GM12878 (cell line): ENCODE data around the gene RUSC1. TPM values are rescaled to one million over a fixed set of nuclear protein-coding genes. Genes with fewer than 3 reads are reported as not detected.

ENCODE experiments used
- ATAC-seq: fragments of 200-7000 bp; cut with Tn5 transposase; 3 replicates; pipeline ENCODE4 v1.9.1; 2020; ENCODE audit warnings: mild to moderate bottlenecking, moderate library complexity
- BruUV-seq: library from RNA; stranded (reverse); fragments of 400-500 nt; replicated peaks from 2 replicates; lab custom pipeline; 2021; lab: Mats Ljungman, UMichigan
- CTCF ChIA-PET: fragments of 300-600 bp; sonication (Branson Sonifier 250); formaldehyde crosslinking; extraction: SDS; loops from one replicate; lab custom pipeline; 2021; ENCODE audit warnings: inconsistent platforms; lab: Yijun Ruan, JAX
- POLR2A ChIA-PET: fragments of 350-600 bp; formaldehyde crosslinking; extraction: SDS; loops from one replicate; lab custom pipeline; 2021; ENCODE audit warnings: inconsistent platforms; lab: Charles Lee
- RAD21 ChIA-PET: fragments of 300-600 bp; sonication (Branson Sonifier 250); formaldehyde crosslinking; loops from one replicate; lab custom pipeline; 2023; ENCODE audit warnings: antibody characterized with exemption; ENCODE audit not compliant: unreplicated experiment; lab: Charles Lee
- SMC1A ChIA-PET: fragments of 300-600 bp; sonication (Branson Sonifier 250); formaldehyde crosslinking; loops from one replicate; lab custom pipeline; 2023; ENCODE audit not compliant: unreplicated experiment, uncharacterized antibody; lab: Charles Lee
- DNase-seq: peaks from one replicate; pipeline ENCODE4 v3.0.0-alpha.2; 2011; ENCODE audit warnings: low read depth, low spot score
- FAIRE-seq: peaks from 3 replicates; lab custom pipeline; 2011; peaks lifted over from hg19 to GRCh38; lab: Jason Lieb, UNC
- H2AFZ ChIP-seq: 2 replicates; pipeline ENCODE4 v1.6.0; 2011; ENCODE audit warnings: low read depth, low read length, control low read depth; ENCODE audit not compliant: control insufficient read depth
- H3K27ac ChIP-seq: 2 replicates; pipeline ENCODE4 v1.5.1; 2011; ENCODE audit warnings: control low read depth; ENCODE audit not compliant: control insufficient read depth, insufficient read depth
- H3K27me3 ChIP-seq, 2 experiments: replicated peaks in 1 of 2; 2 replicates each; pipeline versions ENCODE4 v1.6.0 to v1.6.1; 2011; ENCODE audit warnings: low read length in 1 of 2; ENCODE audit not compliant: control insufficient read depth in 2 of 2, insufficient read depth in 2 of 2
- H3K36me3 ChIP-seq, 2 experiments: 2 replicates each; pipeline ENCODE4 v1.5.1; 2011; ENCODE audit warnings: low read length in 1 of 2; ENCODE audit not compliant: control insufficient read depth in 2 of 2, insufficient read depth in 2 of 2
- H3K4me1 ChIP-seq: 2 replicates; pipeline ENCODE4 v1.6.1; 2011; ENCODE audit warnings: mild to moderate bottlenecking, low read length, moderate library complexity, mixed read lengths; ENCODE audit not compliant: control insufficient read depth, insufficient read depth
- H3K4me2 ChIP-seq: 2 replicates; pipeline ENCODE4 v1.6.0; 2011; ENCODE audit warnings: control low read depth; ENCODE audit not compliant: control insufficient read depth, insufficient read depth
- H3K4me3 ChIP-seq: fragments of 200-600 bp; sonication (generic); 2 replicates; pipeline ENCODE4 v1.5.1; 2016
- H3K79me2 ChIP-seq: 2 replicates; pipeline ENCODE4 v1.6.0; 2011; ENCODE audit warnings: low read length; ENCODE audit not compliant: control insufficient read depth, insufficient read depth
- H3K9ac ChIP-seq: 2 replicates; pipeline ENCODE4 v1.8.0; 2011; ENCODE audit warnings: low read length, control low read depth, mixed read lengths; ENCODE audit not compliant: control insufficient read depth, insufficient read depth
- H3K9me3 ChIP-seq: replicated peaks from 3 replicates; pipeline ENCODE4 v1.5.1; 2011; ENCODE audit warnings: mild to moderate bottlenecking, low read length; ENCODE audit not compliant: control insufficient read depth, insufficient read depth
- H4K20me1 ChIP-seq: 2 replicates; pipeline ENCODE4 v1.6.0; 2011; ENCODE audit not compliant: control insufficient read depth, insufficient read depth
- BMI1 ChIP-seq: fragments of 450-650 bp; IDR thresholded peaks from 2 replicates; pipeline ENCODE4 v1.6.1; 2016; ENCODE audit warnings: mild to moderate bottlenecking, moderate library complexity, borderline replicate concordance
- HDAC2 ChIP-seq: fragments of 200-600 bp; sonication (generic); IDR thresholded peaks from 2 replicates; pipeline ENCODE4 v1.6.1; 2017
- NFYB ChIP-seq: IDR thresholded peaks from 2 replicates; pipeline ENCODE4 v1.6.1; 2011; ENCODE audit warnings: low read depth, mild to moderate bottlenecking, low read length, improper control_type of control experiment, moderate library complexity; ENCODE audit not compliant: insufficient read depth
- POLR2AphosphoS2 ChIP-seq: IDR thresholded peaks from 2 replicates; pipeline ENCODE4 v1.6.1; 2011; ENCODE audit warnings: low read depth, mild to moderate bottlenecking, low read length, improper control_type of control experiment, moderate library complexity
- SMAD5 ChIP-seq: IDR thresholded peaks from 2 replicates; pipeline ENCODE4 v1.6.1; 2016; ENCODE audit warnings: antibody characterized with exemption, low read depth
- TCF3 ChIP-seq: IDR thresholded peaks from 2 replicates; pipeline ENCODE4 v1.6.1; 2012; ENCODE audit warnings: low read depth, mild to moderate bottlenecking, low read length, borderline replicate concordance; ENCODE audit not compliant: insufficient read depth
- ZBED1 ChIP-seq: IDR thresholded peaks from 2 replicates; pipeline ENCODE4 v1.6.1; 2016; ENCODE audit warnings: borderline replicate concordance
- WGBS: methylation state at CpG from one replicate; pipeline ENCODE4 v1.1.6; 2016; ENCODE audit warnings: low lambda C conversion rate; ENCODE audit not compliant: insufficient replicate concordance, insufficient coverage; ENCODE audit errors: missing lambda C conversion rate; 5-methylcytosine and 5-hydroxymethylcytosine counted together
- in situ Hi-C: fragments of 300-500 bp; cut with MboI; formaldehyde crosslinking; loops from 9 replicates; pipeline ENCODE4 v1.14.3; 2018; ENCODE audit warnings: mixed read lengths
- intact Hi-C: fragments of 100-400 bp; cut with micrococcal nuclease; formaldehyde crosslinking; loops from one replicate; pipeline ENCODE4 v1.14.2; 2022; ENCODE audit not compliant: unreplicated experiment
- polyA plus RNA-seq, 11 experiments: library from polyadenylated mRNA; depleted of rRNA in 4 of 11; unstranded in 6 of 11; stranded (reverse) in 5 of 11; fragments of >200 nt; fragmentation: Nextera tagmentation in 4 of 11; fragmentation: Illumina TruSeq in 1 of 11; extraction: Ambion mirVana in 4 of 11; extraction: Trizol in 1 of 11; gene quantifications; 1 replicate in 1 of 11; 2 replicates in 10 of 11; pipeline versions ENCODE4 v1.2.1 to v1.2.3, GENCODE V29; 2011 to 2016; ENCODE audit warnings: inconsistent platforms in 2 of 11, missing spikeins in 2 of 11, low read depth in 1 of 11
- total RNA-seq, 4 experiments: library from RNA; depleted of rRNA in 3 of 4; stranded (reverse); fragments of >200 nt in 3 of 4; fragmentation: Illumina TruSeq in 1 of 4; extraction: Trizol in 1 of 4; gene quantifications; 2 replicates each; pipeline versions ENCODE4 v1.2.1 to v1.2.3, GENCODE V29; 2013 to 2021
- TF ChIP-seq, protein P1 (sequence below): fragments of 150-350 bp; IDR thresholded peaks from 2 replicates; pipeline ENCODE4 v1.6.1; 2016; ENCODE audit warnings: low read depth, low read length
- TF ChIP-seq, protein P2 (sequence below): IDR thresholded peaks from 2 replicates; pipeline ENCODE4 v1.6.1; 2012; ENCODE audit warnings: low read length, inconsistent platforms
- TF ChIP-seq, protein P3 (sequence below): fragments of 450-650 bp; IDR thresholded peaks from 2 replicates; pipeline ENCODE4 v1.6.1; 2016; ENCODE audit warnings: mild to moderate bottlenecking

The RUSC1 gene
- total and polyA plus RNA-seq, 10 of the 15 experiments (the other 5 are each of a cell fraction or from before 2014, with no cell fraction given), result 1.1 to 23.7 (median 12.3) TPM

DNA sequence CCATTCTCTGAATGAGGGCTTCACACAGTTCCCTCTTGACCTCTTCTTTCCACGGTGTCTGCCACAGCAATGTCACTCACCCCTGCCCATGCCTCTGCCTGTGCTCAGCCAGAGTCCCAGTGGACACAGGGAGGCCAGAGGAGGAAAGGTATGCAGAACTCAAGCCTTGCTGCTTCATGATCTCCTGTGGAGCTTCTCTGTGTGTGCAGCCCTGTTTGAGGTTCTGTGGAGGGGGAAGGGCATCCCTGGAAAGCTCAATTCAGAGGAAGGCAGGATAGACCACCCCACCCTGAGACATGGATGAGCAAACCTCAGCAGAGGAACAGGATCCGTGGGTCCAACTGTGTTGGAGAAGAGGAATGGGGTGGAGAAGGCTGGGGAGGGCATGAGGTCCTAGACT is 41.4 kb upstream of the RUSC1 start:
- Histone ChIP-seq H3K4me3 (no peak overlapping the region), H3K79me2 (no peaks in the 10 kb centered on the region), H3K27ac (no peak overlapping the region), H3K27me3 (no peaks in the 10 kb centered on the region), H3K9ac (no peak overlapping the region), H3K4me1 (peaks cover 10% of the 10 kb centered on the region), H4K20me1 (no peaks in the 10 kb centered on the region), H3K9me3 (no peaks in the 10 kb centered on the region), H2AFZ (no peak overlapping the region), H3K4me2 (no peak overlapping the region; the same call in 1 of the 2 replicates), H3K36me3 (no peaks in the 10 kb centered on the region)
- ChIA-PET SMC1A (interaction anchor here (0.7 to 1.5 kb wide), 3 partner anchors 27 to 44 kb away, joined by 3 to 10 read pairs (median 4); no protein-coding TSS in a partner anchor), RAD21 (interaction anchor here (2.2 kb wide), 1 partner anchor 44 kb away, joined by 13 read pairs; no protein-coding TSS in a partner anchor), POLR2A (interaction anchor here (0.6 to 1.6 kb wide), 3 partner anchors 25 to 58 kb away, joined by 3 to 4 read pairs (median 3); no protein-coding TSS in a partner anchor), CTCF (interaction anchor here (0.7 to 1.8 kb wide), 8 partner anchors 13 to 62 kb away, joined by 3 to 6 read pairs (median 4); partner anchors contain the start of gene FDPS)
- intact Hi-C loops (no loop called here), in situ Hi-C loops (no loop called here)
- TF ChIP-seq, protein P1, sequence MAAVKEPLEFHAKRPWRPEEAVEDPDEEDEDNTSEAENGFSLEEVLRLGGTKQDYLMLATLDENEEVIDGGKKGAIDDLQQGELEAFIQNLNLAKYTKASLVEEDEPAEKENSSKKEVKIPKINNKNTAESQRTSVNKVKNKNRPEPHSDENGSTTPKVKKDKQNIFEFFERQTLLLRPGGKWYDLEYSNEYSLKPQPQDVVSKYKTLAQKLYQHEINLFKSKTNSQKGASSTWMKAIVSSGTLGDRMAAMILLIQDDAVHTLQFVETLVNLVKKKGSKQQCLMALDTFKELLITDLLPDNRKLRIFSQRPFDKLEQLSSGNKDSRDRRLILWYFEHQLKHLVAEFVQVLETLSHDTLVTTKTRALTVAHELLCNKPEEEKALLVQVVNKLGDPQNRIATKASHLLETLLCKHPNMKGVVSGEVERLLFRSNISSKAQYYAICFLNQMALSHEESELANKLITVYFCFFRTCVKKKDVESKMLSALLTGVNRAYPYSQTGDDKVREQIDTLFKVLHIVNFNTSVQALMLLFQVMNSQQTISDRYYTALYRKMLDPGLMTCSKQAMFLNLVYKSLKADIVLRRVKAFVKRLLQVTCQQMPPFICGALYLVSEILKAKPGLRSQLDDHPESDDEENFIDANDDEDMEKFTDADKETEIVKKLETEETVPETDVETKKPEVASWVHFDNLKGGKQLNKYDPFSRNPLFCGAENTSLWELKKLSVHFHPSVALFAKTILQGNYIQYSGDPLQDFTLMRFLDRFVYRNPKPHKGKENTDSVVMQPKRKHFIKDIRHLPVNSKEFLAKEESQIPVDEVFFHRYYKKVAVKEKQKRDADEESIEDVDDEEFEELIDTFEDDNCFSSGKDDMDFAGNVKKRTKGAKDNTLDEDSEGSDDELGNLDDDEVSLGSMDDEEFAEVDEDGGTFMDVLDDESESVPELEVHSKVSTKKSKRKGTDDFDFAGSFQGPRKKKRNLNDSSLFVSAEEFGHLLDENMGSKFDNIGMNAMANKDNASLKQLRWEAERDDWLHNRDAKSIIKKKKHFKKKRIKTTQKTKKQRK, result no peak
- TF ChIP-seq NFYB (no peak), TCF3 (no peak), HDAC2 (no peak), POLR2AphosphoS2 (no peak), BMI1 (no peak), SMAD5 (no peak), ZBED1 (no peak)
- TF ChIP-seq, protein P2, sequence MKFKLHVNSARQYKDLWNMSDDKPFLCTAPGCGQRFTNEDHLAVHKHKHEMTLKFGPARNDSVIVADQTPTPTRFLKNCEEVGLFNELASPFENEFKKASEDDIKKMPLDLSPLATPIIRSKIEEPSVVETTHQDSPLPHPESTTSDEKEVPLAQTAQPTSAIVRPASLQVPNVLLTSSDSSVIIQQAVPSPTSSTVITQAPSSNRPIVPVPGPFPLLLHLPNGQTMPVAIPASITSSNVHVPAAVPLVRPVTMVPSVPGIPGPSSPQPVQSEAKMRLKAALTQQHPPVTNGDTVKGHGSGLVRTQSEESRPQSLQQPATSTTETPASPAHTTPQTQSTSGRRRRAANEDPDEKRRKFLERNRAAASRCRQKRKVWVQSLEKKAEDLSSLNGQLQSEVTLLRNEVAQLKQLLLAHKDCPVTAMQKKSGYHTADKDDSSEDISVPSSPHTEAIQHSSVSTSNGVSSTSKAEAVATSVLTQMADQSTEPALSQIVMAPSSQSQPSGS, result no peak
- TF ChIP-seq, protein P3, sequence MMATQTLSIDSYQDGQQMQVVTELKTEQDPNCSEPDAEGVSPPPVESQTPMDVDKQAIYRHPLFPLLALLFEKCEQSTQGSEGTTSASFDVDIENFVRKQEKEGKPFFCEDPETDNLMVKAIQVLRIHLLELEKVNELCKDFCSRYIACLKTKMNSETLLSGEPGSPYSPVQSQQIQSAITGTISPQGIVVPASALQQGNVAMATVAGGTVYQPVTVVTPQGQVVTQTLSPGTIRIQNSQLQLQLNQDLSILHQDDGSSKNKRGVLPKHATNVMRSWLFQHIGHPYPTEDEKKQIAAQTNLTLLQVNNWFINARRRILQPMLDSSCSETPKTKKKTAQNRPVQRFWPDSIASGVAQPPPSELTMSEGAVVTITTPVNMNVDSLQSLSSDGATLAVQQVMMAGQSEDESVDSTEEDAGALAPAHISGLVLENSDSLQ, result no peak
- DNase-seq (no peak), FAIRE-seq (no peak), ATAC-seq (no peak)
- WGBS, result 32% methylated on average over 2 of the region's 2 CpGs
- no TSS peak for BruUV-seq
